ENCODE results near the gene EIF2A.
"Not testable (repeated sequence)": the region's sequence is repeated elsewhere in the genome, so short reads cannot be mapped to it uniquely, and the experiment has no call there.

Gene EIF2A

DNA sequence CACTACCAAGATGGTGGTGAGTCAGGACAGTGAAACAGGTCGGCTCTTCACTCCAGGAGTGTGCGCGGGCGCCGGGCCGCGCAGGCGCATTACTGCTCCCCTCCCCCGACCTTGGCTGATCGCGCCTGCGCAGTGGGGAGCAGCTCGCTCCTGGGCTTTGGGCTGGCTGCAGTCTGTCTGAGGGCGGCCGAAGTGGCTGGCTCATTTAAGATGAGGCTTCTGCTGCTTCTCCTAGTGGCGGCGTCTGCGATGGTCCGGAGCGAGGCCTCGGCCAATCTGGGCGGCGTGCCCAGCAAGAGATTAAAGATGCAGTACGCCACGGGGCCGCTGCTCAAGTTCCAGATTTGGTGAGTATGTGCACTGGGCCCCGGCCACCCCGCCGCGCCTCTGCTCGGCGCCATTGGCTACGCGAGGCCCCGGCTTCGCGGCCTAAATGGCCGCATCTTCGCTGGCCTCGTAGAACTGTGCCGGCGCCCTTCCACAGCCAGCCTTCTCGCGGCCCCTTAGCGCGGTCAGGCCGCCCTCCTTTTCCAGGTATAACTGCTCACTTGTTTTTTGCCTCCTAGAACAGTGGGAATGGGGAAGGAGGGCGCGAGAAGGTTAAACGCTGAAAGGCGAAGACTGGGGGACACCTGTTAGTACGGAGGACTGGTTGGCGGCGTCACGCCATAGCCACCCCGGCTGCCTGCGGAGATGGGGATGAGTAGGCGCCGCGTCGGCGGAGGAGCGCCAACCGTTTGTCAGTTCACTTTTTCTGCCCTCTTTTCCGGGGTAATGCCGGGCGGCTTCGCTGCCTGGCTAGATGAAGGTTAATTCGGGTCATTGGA is 56.8 kb downstream of the EIF2A start, which contains the start of gene SELENOT:
SELENOT (plus strand) TSS at position 169 of the 827 bp plus-strand sequence; CDS start at position 211, 42 bp downstream.
- DNase-seq = peak; percentile 96

DNA sequence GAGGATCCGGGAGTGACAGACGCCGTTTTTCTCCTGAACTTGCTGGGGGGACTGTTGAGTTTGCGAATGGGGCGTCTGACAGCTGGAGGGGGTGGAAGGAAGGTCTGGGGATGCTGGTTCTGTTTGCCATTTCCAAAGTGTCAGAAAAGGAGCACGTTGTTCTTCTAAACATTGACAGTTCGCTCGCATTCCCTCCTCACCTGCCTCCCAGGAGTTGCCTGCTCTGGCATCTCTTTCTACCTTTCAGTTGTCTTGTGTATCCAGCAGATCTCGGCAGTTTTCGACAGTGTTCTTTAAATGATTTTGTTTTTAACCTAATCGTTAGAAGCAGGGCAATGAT is 57.4 kb downstream of the EIF2A start:
- no peak for DNase-seq

DNA sequence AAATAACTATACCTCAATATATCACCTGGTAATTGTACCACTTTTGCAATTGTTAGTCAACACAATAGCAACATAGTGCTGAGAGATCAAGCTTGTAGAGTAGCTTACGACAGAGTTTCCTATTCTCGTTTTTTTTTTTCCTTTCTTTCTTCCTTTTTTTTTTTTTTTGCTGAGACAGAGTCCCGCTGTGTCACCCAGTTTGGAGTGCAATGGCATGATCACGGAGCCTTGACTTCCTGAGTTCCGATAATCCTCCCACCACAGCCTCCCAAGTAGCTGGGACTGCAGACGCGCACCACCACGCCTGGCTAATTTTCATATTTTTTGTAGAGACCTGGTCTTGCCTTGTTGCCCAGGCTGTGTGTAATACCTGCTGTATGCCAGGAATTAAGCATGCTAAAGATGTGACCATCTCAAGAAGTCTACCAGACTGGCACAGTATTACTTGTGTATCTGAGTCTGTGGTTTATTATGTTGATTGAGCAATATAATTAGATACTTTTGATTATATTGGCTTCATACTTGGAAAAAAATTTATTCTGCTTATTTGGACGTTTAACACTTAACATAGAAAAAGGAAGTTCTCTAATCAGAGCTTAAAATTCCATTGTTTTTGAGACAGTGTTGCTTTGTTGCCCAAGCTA is 59.5 kb downstream of the EIF2A start:
- DNase-seq = no peak

DNA sequence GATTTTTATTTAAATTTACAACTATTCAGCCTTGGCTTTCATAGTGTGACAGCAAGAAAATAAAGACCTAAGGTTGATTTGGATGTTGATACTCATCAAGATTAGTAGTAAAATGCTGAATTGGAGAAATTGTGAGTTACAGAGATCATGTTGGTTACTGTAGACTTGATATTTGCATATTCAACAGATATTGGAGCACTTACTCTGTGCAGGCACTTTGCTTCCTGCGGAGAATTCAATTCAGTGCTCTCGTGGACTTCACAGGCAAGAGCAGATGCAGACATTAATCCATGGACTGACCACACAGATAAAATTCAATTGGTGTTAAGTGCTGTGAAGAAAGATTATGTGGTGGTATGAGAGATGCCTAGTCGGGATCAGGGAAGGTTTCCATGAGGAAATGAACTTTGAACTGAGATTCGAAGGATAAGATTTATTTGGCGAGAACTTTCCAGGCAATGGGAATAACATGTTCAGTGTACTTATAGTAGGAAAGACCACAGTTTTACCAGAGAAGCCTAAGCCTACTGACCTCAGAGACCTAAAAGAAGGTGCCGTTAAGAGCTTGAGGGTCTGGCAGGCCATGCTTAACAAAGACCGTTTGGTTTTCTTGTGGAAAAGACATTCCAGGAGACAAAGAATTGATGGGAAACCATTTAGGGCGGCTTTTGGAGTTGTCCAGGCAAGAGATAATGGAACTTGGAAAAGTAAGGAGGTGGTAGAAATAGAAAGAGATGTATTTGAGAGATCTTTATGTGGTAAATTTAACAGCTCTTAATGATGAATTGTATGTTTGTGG is 60.9 kb downstream of the EIF2A start:
- no peak for DNase-seq

DNA sequence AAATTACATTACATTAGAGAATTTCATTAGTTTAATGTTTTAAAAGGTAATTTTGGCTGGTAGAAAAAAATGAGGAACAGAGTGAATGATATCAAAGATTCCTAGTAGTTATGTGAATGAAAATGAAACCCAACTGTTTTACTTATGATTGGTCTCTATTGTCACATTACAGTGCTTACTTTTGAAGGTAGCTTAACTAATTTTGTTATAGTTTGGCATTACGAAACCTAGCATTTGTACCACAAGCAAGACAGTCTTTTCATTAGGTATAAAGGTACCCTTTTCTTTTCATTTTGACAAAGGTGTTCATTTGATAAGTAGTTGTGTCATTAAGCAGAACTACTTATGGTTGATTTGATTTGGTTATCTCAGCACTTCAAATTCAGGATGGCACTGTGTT is 63.4 kb downstream of the EIF2A start:
- no peak for DNase-seq

DNA sequence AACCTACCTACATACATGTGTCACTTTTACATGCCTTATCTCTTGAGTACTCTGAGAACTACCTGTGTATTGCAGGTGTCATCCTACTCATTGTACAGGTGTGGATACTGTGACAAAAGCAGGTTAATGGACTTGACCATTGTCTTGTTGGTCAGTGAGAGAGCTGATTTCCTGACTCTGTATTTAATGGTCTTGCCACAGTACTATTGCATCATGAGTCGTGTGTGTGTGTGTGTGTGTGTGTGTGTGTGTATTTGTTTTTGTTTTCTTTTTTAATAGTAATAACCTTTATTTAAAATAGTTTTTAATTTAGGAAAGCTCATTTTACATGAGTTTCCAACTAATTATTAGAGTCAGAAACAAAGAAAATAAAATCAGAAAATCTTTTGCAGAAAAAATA is 64.2 kb downstream of the EIF2A start:
- DNase-seq = no peak

DNA sequence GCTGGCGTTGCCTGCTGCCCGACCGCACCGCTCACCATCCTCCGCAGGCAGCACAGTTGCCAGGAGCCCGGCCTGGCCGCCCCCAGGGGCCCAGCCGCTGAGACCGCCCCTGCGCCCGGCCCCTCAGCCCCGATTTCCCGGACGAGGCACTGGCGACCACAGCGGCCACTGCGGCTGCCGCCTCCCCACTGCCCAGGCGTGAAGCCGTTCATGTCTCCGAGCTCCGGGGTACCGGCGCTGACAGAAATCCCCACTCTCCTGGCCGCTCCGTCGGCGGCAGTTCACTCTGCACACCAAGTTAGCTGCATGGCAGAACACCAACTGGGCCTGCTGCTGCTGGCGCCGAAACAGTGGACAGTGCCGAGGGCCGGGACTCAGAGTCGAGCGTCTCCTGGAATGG is 65.1 kb downstream of the EIF2A start:
- no peak for DNase-seq

DNA sequence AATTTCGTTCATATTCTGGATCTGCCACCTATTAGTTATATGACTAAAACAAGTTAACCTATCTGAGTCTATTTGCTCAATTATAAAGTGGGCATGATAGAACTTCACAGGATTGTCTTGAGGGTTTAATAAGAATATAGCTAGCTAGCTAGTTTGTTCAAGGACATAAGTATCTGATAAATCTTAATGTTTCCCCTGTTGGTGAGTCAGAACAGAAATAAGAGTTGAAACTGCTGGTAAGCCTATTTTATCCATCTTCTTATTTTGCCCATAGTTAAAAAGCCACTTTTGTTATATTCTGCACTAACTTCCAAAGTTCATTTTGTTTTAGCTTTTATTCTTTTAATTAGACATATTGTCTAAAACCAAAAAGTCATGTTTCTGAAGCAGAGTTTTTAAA is 65.9 kb downstream of the EIF2A start:
- no peak for DNase-seq

DNA sequence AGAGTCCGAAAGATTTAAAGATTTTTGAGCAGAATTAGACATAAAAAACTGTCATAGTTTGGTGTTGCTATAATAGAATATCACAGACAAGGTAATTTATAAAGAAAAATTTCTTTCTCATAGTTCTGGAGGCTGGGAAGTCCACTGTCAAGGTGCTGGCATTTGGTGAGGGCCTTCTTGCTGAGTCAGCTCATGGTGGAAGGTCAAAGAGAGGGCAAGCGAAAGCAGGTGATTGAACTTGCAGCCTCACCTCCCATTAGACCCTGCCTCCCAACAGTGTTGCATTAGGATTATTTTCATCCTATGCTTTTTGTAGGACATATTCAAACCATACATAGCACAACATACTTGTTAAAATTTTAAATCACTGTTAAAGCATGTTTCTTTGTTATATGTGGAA is 66.4 kb downstream of the EIF2A start:
- no peak for DNase-seq

DNA sequence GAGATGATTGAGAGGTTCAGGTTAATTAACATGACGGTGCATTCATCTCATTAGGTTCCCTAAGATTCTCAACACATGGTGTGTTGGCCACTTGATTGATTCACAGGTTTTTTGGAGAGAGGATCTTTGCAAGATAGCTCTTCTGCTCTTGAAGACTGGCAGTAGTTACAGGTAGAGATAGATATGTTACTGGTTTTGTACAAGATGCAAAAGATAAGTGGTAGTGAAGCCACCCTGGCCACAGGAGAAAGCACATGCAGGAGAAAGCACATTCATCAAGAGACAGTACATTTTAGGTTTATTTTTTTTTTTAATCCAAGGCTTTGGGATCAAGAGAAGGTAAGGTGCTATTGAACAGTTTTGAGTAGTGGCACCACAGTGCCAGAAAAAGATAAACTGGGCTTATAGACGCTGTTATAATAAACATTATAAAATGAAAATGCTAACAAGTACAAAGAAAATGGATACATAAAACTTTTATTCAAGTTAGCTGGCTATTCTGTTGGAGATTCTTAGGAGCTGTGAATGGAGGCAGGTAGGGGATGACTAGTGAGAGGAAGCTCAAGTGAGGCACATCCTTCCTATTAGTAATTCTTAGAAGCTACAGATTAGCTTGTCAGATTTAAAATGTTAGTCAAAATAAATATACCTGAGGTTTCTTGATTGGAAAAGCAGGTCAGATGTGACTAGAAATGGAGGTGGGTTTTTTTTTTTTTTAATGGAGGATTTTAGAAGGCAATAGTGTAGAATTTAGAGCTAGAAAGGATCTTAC is 67.3 kb downstream of the EIF2A start:
- DNase-seq = no peak

DNA sequence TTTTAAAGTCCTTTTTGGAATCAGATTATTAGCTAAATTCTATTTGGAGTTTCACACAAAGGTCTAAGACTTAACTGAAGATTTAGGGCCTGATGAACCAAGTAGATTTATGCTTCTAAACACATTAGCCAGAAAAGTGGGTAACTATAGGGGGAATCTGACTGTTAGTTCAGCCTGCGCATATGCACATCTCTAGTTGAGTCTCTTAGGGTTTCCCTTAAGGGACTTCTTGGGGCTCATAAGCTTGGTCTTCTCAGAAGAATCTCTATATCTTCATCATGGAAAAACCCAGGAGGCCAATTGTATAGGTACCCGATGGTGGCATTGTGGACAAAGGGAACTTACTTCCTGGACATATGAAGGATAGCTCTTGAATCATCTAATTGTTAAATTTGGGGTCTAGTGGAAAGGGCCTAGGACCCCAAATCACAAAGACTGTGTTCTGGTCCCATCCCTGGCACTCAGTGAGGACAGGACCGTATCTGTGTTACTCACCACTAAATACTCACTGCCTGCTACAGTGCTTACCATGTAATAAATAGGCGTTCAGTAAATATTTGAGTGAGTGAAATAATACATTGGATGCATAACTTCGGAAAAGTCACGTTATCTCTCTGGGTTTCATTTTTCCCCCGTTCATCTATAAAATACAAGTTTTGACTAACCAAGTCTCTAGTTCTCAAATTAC is 73.6 kb downstream of the EIF2A start:
- DNase-seq = no peak

DNA sequence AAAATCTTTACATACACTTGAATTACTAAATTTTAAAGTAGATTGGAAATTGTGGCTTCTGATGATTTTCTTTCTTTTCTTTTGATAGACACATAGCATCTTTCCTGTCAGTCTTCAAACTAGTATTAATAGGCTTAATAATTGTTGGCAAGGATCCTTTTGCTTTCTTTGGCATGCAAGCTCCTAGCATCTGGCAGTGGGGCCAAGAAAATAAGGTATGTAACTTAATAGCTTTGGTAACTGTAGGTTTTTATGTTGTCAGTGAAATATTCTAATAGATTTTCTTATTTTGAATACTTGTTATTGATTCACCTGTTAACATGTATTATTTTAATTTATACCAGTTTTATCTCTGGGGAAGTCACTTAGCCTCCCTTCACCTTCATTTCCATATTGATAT is 76.4 kb downstream of the EIF2A start:
- DNase-seq = not testable (repeated sequence)

DNA sequence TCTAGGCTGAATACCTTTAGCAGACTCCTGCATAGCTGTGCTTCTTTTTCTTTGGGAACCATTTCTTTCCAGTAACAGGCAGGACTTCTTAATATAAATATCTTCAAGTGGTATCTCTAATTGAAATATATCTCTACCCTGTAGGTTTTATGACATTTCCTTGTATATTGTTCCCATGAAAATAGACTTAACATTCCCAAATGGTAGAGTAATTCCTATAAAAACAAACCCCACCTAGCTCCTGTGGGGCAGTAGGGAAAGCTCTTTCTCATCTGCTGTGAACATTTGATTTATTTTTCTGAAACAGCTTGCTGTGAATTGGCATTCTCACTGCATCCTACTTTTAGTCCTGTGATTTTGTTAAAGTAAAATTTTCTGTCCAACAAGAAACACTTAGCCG is 77.4 kb downstream of the EIF2A start:
- peak; percentile 22 for DNase-seq

DNA sequence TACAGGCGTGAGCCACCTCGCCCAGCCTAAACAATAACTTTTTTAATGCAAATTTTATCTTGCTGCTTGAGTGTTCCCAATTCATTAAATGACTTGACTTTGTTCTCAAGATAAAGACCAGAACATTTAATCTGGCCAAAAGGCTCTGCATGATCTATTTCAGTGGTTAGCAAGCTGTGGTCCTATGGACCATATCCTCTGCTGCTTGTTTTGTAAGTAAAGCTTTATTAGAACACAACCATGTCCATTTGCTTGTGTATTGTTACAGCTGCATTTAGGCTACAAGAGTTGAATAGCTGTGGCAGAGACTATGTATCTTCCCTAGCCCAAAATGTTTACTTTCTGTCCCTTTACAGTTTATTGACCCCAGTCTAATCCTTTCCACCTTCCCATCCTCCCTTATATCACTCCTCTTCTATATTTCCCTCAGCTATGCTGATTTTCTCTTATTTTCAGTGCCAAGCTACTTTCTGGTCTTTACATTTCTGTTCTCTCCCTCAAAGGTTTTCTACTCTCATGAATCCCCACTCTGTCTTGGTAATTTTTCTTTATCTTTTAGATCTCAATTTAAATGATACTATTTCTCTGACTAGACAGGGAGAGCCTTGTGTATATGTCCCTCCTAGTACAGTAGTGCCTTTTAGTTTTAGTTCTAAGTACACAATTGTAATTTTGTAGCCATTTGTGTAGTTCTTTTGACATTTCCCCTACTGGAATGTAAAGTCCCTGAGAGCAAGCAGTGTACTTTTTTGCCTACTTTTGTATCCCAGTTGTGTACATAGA is 79.8 kb downstream of the EIF2A start:
- DNase-seq = no peak

DNA sequence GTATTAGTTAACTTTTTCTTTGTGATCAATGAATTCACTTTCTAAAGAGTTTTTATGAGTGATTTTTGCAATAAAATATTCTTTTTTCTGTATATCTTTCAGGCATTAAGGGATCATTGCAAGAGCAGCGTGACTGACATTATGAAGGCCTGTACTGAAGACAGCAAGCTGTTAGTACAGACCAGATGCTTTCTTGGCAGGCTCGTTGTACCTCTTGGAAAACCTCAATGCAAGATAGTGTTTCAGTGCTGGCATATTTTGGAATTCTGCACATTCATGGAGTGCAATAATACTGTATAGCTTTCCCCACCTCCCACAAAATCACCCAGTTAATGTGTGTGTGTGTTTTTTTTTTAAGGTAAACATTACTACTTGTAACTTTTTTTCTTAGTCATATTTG is 81.0 kb downstream of the EIF2A start:
- DNase-seq = no peak

DNA sequence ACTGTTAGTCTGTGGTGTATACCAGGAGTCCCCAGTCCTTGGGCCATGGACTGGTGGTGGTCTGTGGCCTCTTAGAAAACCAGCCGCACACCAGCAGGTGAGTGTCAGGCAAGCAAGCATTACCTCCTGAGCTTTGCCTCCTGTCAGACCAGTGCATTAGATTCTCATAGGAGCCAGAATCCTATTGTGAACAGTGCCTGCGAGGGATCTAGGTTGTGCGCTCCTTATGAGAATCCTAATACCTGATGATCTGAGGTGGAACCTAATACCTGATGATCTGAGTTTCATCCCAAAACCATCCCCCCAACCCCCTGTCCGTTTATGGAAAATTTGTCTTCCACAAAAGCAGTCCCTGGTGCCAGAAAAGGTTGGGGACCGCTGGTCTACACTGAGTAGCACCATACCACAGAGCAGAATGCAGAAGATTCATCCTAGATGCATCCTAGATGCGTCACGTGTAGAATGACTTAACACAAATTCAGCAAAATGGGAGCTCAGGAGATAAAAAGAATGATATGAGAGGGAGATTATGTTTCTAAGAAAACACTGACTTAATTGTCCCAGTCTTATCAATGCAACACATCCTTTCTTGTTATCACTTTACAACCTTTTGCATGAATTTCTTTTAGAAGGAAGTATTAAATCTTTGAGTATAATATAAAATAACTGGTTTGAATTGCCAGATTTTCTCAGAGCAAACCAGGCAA is 85.1 kb downstream of the EIF2A start:
- DNase-seq = no peak

DNA sequence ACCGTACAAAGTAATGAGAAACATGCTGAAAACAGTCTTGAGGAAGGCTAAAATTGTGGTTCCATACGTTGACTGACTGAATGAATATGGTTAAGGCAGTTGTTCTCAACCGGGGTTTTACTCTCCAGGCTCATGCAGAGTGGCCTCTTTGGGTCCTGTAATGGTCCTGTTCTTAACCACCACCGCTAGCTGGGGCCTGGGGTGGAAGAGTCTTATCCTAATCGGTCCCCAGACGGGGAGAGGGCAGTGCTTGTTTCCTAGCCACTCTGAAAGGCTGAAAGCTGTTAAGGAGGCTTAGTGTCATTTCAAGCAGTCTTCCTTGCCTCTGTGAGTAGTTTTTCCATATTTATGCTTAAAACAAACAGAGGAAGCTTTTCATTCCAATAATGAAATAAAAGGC is 88.5 kb downstream of the EIF2A start:
- no peak for DNase-seq

DNA sequence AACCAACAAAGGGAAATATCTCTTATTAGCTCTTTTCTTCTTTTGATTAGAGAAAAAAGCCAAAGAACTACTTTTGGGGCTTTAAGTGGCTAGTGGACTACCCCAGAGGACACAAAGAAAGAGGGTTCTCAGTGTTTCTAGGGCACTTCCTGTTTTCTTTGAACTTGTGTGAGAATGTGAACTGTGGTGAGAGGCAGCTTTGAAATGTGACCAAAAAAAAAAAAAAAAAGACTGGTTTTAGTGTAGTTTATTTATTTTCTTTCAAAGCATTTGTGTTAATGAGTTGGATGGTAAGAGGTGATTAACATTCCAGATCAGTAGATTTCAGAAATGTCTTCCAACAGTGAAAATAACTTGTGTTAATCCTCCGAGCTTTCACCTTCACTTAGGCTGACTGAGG is 88.9 kb downstream of the EIF2A start:
- no peak for DNase-seq
